Measurements from ENCODE around the gene FRY. TPM values are rescaled to one million over a fixed set of nuclear protein-coding genes. Genes with fewer than 3 reads are reported as not detected.

The FRY gene
- total and polyA plus RNA-seq, 2 donors (not counting 1 experiment from before 2014, with no cell fraction given), result 2.3 to 6.3 TPM

- no peaks in the 10 kb centered on the region for H3K27me3 Mint-ChIP-seq
- intact Hi-C loops (cut with micrococcal nuclease), result loop anchor here (10.0 kb wide), 2 partner anchors 73 to 407 kb away; no protein-coding TSS in a partner anchor
- no peak overlapping the region for H3K27ac Mint-ChIP-seq
- H3K4me3 ChIP-seq (ENCODE audit: control extremely low read depth in 1 of 5, extremely low read depth in 1 of 5, insufficient read depth in 1 of 5, low read depth in 2 of 5, low read length in 4 of 5), result no peak overlapping the region
- no peaks in the 10 kb centered on the region for H3K79me2 ChIP-seq (ENCODE audit: control insufficient read depth, insufficient read depth, low read length)
- H3K4me1 ChIP-seq (ENCODE audit: control insufficient read depth in 2 of 2, insufficient read depth in 2 of 2, low read length in 2 of 2), result peaks cover 3 to 4% of the 10 kb centered on the region in 2 donors
- DNase-seq (no peak), ATAC-seq (ENCODE audit: low read depth) (no peak)
- peaks cover 0 to 6% (median 0%) of the 10 kb centered on the region in 4 experiments for H3K27me3 ChIP-seq (replicated peaks in 1 of 4; ENCODE audit: control extremely low read depth in 1 of 4, control insufficient read depth in 3 of 4, insufficient read depth in 4 of 4, low read length in 3 of 4)
- POLR2A ChIA-PET, result no interaction called here
- no peaks in the 10 kb centered on the region for H4K20me1 ChIP-seq (ENCODE audit: control insufficient read depth, insufficient read depth, low read length, poor library complexity, severe bottlenecking)
- no peak for TF ChIP-seq EZH2 (IDR thresholded peaks at IDR 0.05; ENCODE audit: borderline replicate concordance, insufficient read depth, low read depth, low read length, poor library complexity, severe bottlenecking)
- TF ChIP-seq CTCF (IDR thresholded peaks at IDR 0.05), result no peak
- no CpG with 5 or more reads among the region's 2 CpGs for whole genome bisulfite sequencing (ENCODE audit: insufficient coverage)
- H3K4me1 Mint-ChIP-seq, result peaks cover 29% of the 10 kb centered on the region
- peaks cover 0 to 2% of the 10 kb centered on the region in 2 experiments for H3K36me3 ChIP-seq (replicated peaks in 1 of 2; ENCODE audit: control extremely low read depth in 1 of 2, control insufficient read depth in 1 of 2, extremely low read depth in 1 of 2, insufficient read depth in 2 of 2, low read length in 1 of 2)
- H3K9ac ChIP-seq (ENCODE audit: low read length), result no peak overlapping the region
- H3K9me3 Mint-ChIP-seq (ENCODE audit: insufficient read depth), result no peaks in the 10 kb centered on the region
- no peak overlapping the region for H3K4me3 Mint-ChIP-seq
- no peak overlapping the region for H2AFZ ChIP-seq (ENCODE audit: insufficient read depth, low read depth, low read length, poor library complexity, severe bottlenecking)
- no peaks in the 10 kb centered on the region for H3K9me3 ChIP-seq (ENCODE audit: control extremely low read depth in 1 of 3, control insufficient read depth in 2 of 3, insufficient read depth in 1 of 3, low read length in 2 of 3)
- H3K27ac ChIP-seq (ENCODE audit: low read length in 2 of 2), result no peak overlapping the region
- CTCF ChIA-PET, result no interaction called here
- no peak overlapping the region for H3K4me2 ChIP-seq (replicated peaks; ENCODE audit: low read depth, low read length, poor library complexity, severe bottlenecking)
Measured at GRCh38 chr13:32037471-32037870, 5.9 kb downstream of the FRY start.

DNA sequence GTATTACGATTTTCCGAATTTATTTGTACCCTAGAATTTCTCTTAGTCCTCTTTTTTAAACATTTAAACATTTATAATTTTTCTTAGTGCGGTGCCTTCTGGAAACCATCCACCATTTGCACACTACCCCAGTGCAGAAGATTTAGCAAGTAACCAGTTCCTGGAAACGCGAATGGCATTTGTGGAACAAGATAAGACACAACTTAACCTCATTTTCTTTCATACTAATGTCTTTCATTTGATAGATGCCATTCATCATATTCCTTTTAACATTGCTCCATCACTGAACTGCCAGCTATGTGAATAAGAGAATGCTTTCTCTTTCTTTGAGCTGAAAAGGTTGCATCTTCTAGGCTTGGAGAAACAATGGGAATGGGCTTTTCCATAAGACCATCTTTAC is 6.8 kb downstream of the FRY start:
- Mint-ChIP-seq H3K27ac (no peak overlapping the region), H3K27me3 (no peaks in the 10 kb centered on the region), H3K4me1 (peaks cover 32% of the 10 kb centered on the region), H3K4me3 (no peak overlapping the region), H3K9me3 (ENCODE audit: insufficient read depth) (no peaks in the 10 kb centered on the region)
- DNase-seq (no peak), ATAC-seq (ENCODE audit: low read depth) (no peak)
- no peaks in the 10 kb centered on the region for H3K79me2 ChIP-seq (ENCODE audit: control insufficient read depth, insufficient read depth, low read length)
- no peak overlapping the region for H3K9ac ChIP-seq (ENCODE audit: low read length)
- WGBS (ENCODE audit: insufficient coverage), result 100% methylated on average over 3 of the region's 5 CpGs
- H3K4me3 ChIP-seq (ENCODE audit: control extremely low read depth in 1 of 5, extremely low read depth in 1 of 5, insufficient read depth in 1 of 5, low read depth in 2 of 5, low read length in 4 of 5), result no peak overlapping the region
- H4K20me1 ChIP-seq (ENCODE audit: control insufficient read depth, insufficient read depth, low read length, poor library complexity, severe bottlenecking), result no peaks in the 10 kb centered on the region
- no peak overlapping the region for H2AFZ ChIP-seq (ENCODE audit: insufficient read depth, low read depth, low read length, poor library complexity, severe bottlenecking)
- H3K27me3 ChIP-seq (replicated peaks in 1 of 4; ENCODE audit: control extremely low read depth in 1 of 4, control insufficient read depth in 3 of 4, insufficient read depth in 4 of 4, low read length in 3 of 4), result peaks cover 0 to 6% (median 0%) of the 10 kb centered on the region in 4 experiments
- peaks cover 3 to 4% of the 10 kb centered on the region in 2 donors for H3K4me1 ChIP-seq (ENCODE audit: control insufficient read depth in 2 of 2, insufficient read depth in 2 of 2, low read length in 2 of 2)
- no peaks in the 10 kb centered on the region for H3K9me3 ChIP-seq (ENCODE audit: control extremely low read depth in 1 of 3, control insufficient read depth in 2 of 3, insufficient read depth in 1 of 3, low read length in 2 of 3)
- no peak overlapping the region for H3K27ac ChIP-seq (ENCODE audit: low read length in 2 of 2)
- peaks cover 0 to 2% of the 10 kb centered on the region in 2 experiments for H3K36me3 ChIP-seq (replicated peaks in 1 of 2; ENCODE audit: control extremely low read depth in 1 of 2, control insufficient read depth in 1 of 2, extremely low read depth in 1 of 2, insufficient read depth in 2 of 2, low read length in 1 of 2)
- ChIA-PET CTCF (no interaction called here), POLR2A (no interaction called here)
- TF ChIP-seq EZH2 (IDR thresholded peaks at IDR 0.05; ENCODE audit: borderline replicate concordance, insufficient read depth, low read depth, low read length, poor library complexity, severe bottlenecking) (no peak), CTCF (IDR thresholded peaks at IDR 0.05) (no peak)
- no peak overlapping the region for H3K4me2 ChIP-seq (replicated peaks; ENCODE audit: low read depth, low read length, poor library complexity, severe bottlenecking)
- intact Hi-C loops (cut with micrococcal nuclease), result loop anchor here (10.0 kb wide), 2 partner anchors 74 to 406 kb away; no protein-coding TSS in a partner anchor

All from B cell (primary cell).